Fibroblast of skin of left quadriceps (primary cell): ENCODE data around the gene CRYGD.
A peak's percentile ranks its signal among the peaks of the same experiment; 100 is the strongest.
"Not testable (repeated sequence)": the region's sequence is repeated elsewhere in the genome, so short reads cannot be mapped to it uniquely, and the experiment has no call there.

Source experiments
- DNase-seq, 2 experiments: peaks; one replicate each; pipeline ENCODE4 v3.0.0-alpha.2; 2013; ENCODE audit warnings: low read depth in 2 of 2

Gene CRYGD

GRCh38 chr2:208129744-208130711 is 5.7 kb upstream of the CRYGD start, which contains the start of gene CRYGC:
CRYGC (minus strand) TSS chr2:208129828; CDS start chr2:208129792, 36 bp downstream.
- no peak for DNase-seq

- no peak for DNase-seq
These were observed 3.8 kb upstream of the CRYGD start for GRCh38 chr2:208128136-208128535.

- DNase-seq, result no peak
These were observed 2.8 kb upstream of the CRYGD start for GRCh38 chr2:208127090-208127489.

GRCh38 chr2:208125251-208125650 is 927 bp upstream of the CRYGD start:
- DNase-seq, result no peak

GRCh38 chr2:208122248-208122647 is 2.1 kb downstream of the CRYGD start:
- DNase-seq, result no peak

GRCh38 chr2:208118918-208119317 is 5.4 kb downstream of the CRYGD start:
- no peak for DNase-seq

GRCh38 chr2:208117390-208117789 is 6.9 kb downstream of the CRYGD start:
- DNase-seq, result not testable (repeated sequence)

GRCh38 chr2:208112969-208113368 is 11.4 kb downstream of the CRYGD start:
- no peak for DNase-seq

GRCh38 chr2:208112273-208112745 is 12.0 kb downstream of the CRYGD start:
- DNase-seq, result not testable (repeated sequence)

GRCh38 chr2:208103616-208104015 is 20.7 kb downstream of the CRYGD start:
- DNase-seq, result no peak

GRCh38 chr2:208101716-208102631 is 22.4 kb downstream of the CRYGD start:
- DNase-seq, result no peak

- no peak for DNase-seq
These were observed 24.4 kb downstream of the CRYGD start for GRCh38 chr2:208099682-208100470.

GRCh38 chr2:208098701-208099100 is 25.6 kb downstream of the CRYGD start:
- not testable (repeated sequence) for DNase-seq

GRCh38 chr2:208098267-208098666 is 26.1 kb downstream of the CRYGD start:
- DNase-seq, result no peak

- DNase-seq, result peak in 1 of 2 experiments; percentile 1
These were observed 26.5 kb downstream of the CRYGD start for GRCh38 chr2:208097801-208098200.

- no peak for DNase-seq
These were observed 27.0 kb downstream of the CRYGD start for GRCh38 chr2:208097313-208097712.

GRCh38 chr2:208096080-208096479 is 28.2 kb downstream of the CRYGD start:
- no peak for DNase-seq

- no peak for DNase-seq
These were observed 31.2 kb downstream of the CRYGD start for GRCh38 chr2:208093128-208093527.

GRCh38 chr2:208092093-208092832 is 32.1 kb downstream of the CRYGD start:
- DNase-seq, result no peak

GRCh38 chr2:208090420-208090819 is 33.9 kb downstream of the CRYGD start:
- no peak for DNase-seq

GRCh38 chr2:208086029-208086428 is 38.3 kb downstream of the CRYGD start:
- no peak for DNase-seq
